A673 (cell line): ENCODE measurements around the gene TMEM131L. TPM values are rescaled to one million over a fixed set of nuclear protein-coding genes. Genes with fewer than 3 reads are reported as not detected.
"Not testable (repeated sequence)": the region's sequence is repeated elsewhere in the genome, so short reads cannot be mapped to it uniquely, and the experiment has no call there.

Experiments
- BruUV-seq: library from RNA; stranded (reverse); fragments of 400-500 nt; replicated peaks from 2 replicates; lab custom pipeline; 2021; lab: Mats Ljungman, UMichigan
- CTCF ChIA-PET: fragments of 300-600 bp; sonication (Branson Sonifier 250); formaldehyde crosslinking; loops from one replicate; lab custom pipeline; 2022; ENCODE audit warnings: antibody characterized with exemption; lab: Charles Lee
- POLR2A ChIA-PET: fragments of 300-600 bp; sonication (Branson Sonifier 250); formaldehyde crosslinking; loops from one replicate; lab custom pipeline; 2022; ENCODE audit warnings: antibody characterized with exemption; ENCODE audit not compliant: low non-redundant PET; lab: Charles Lee
- DNase-seq: peaks from one replicate; pipeline ENCODE4 v3.0.0-alpha.2; 2015; ENCODE audit warnings: low spot score
- H3K27ac ChIP-seq: fragments of 200-600 bp; sonication (generic); 2 replicates; pipeline ENCODE4 v1.5.1; 2016; ENCODE audit warnings: mixed run types, low read depth, mild to moderate bottlenecking, mixed read lengths, antibody characterized with exemption, low read length; ENCODE audit not compliant: poor library complexity, severe bottlenecking
- H3K27me3 ChIP-seq: fragments of 200-600 bp; sonication (generic); replicated peaks from 2 replicates; pipeline ENCODE4 v1.6.1; 2017; ENCODE audit warnings: mixed run types, low read depth, mild to moderate bottlenecking, mixed read lengths, antibody characterized with exemption, low read length; ENCODE audit not compliant: insufficient read depth, poor library complexity
- H3K36me3 ChIP-seq: fragments of 200-600 bp; sonication (generic); 2 replicates; pipeline ENCODE4 v1.6.1; 2016; ENCODE audit warnings: mixed run types, mild to moderate bottlenecking, mixed read lengths, antibody characterized with exemption, low read length; ENCODE audit not compliant: insufficient read depth, poor library complexity, severe bottlenecking
- H3K4me1 ChIP-seq: fragments of 200-600 bp; sonication (generic); 2 replicates; pipeline ENCODE4 v1.6.1; 2017; ENCODE audit warnings: mixed run types, mild to moderate bottlenecking, mixed read lengths, antibody characterized with exemption, low read length; ENCODE audit not compliant: insufficient read depth, poor library complexity, severe bottlenecking
- H3K4me3 ChIP-seq: fragments of 200-600 bp; sonication (generic); 2 replicates; pipeline ENCODE4 v1.5.1; 2016; ENCODE audit warnings: low read depth, mixed run types, mild to moderate bottlenecking, mixed read lengths, low read length; ENCODE audit not compliant: poor library complexity, severe bottlenecking
- H3K9me3 ChIP-seq: fragments of 200-600 bp; sonication (generic); 2 replicates; pipeline ENCODE4 v1.6.1; 2016; ENCODE audit warnings: mixed run types, low read depth, mild to moderate bottlenecking, mixed read lengths, antibody characterized with exemption, low read length; ENCODE audit not compliant: poor library complexity, severe bottlenecking
- CTCF ChIP-seq: fragments of 300-800, 200-600 bp; sonication (generic); conservative IDR thresholded peaks from 2 replicates; pipeline ENCODE4 v1.5.1; 2017; ENCODE audit warnings: low read depth, mild to moderate bottlenecking, antibody characterized with exemption, low read length, moderate library complexity, mixed read lengths
- EZH2 ChIP-seq: fragments of 200-600 bp; sonication (generic); IDR thresholded peaks from 2 replicates; pipeline ENCODE4 v1.6.1; 2017; ENCODE audit warnings: borderline replicate concordance, low read depth, mild to moderate bottlenecking, mixed read lengths, antibody characterized with exemption, low read length; ENCODE audit not compliant: poor library complexity, severe bottlenecking
- intact Hi-C: fragments of 100-400 bp; cut with micrococcal nuclease; formaldehyde crosslinking; loops from one replicate; pipeline ENCODE4 v1.10.0; 2022; ENCODE audit not compliant: unreplicated experiment
- total RNA-seq: library from RNA; stranded (reverse); gene quantifications from 2 replicates; pipeline ENCODE4 v1.2.3, GENCODE V29; 2021

Gene TMEM131L
- total RNA-seq, 1 experiment from 2014 or later, result 18.4 TPM

- H3K4me3 ChIP-seq, result peak overlapping the region; percentile 14
- H3K4me1 ChIP-seq, result peaks cover 8% of the 10 kb centered on the region
- H3K9me3 ChIP-seq, result no peaks in the 10 kb centered on the region
- no peak for TF ChIP-seq CTCF
- no peak for TF ChIP-seq EZH2
- H3K27me3 ChIP-seq, result no peaks in the 10 kb centered on the region
- peak; percentile 37 for DNase-seq
- CTCF ChIA-PET, result no interaction called here
- POLR2A ChIA-PET, result no interaction called here
- no TSS peak for BruUV-seq
- H3K27ac ChIP-seq, result no peak overlapping the region
- intact Hi-C loops, result no loop called here
- no peaks in the 10 kb centered on the region for H3K36me3 ChIP-seq
These were observed 18.0 kb upstream of the TMEM131L start for GRCh38 chr4:153448003-153448731.

- ChIA-PET CTCF (no interaction called here), POLR2A (no interaction called here)
- TF ChIP-seq EZH2 (no peak), CTCF (no peak)
These were observed 16.8 kb upstream of the TMEM131L start for GRCh38 chr4:153449338-153449737.

GRCh38 chr4:153450544-153450917 lies 15.6 kb upstream of the TMEM131L start:
- no peak overlapping the region for H3K27ac ChIP-seq
- H3K9me3 ChIP-seq, result no peaks in the 10 kb centered on the region
- no peak for DNase-seq
- peaks cover 8% of the 10 kb centered on the region for H3K4me1 ChIP-seq
- H3K36me3 ChIP-seq, result no peaks in the 10 kb centered on the region
- intact Hi-C loops, result no loop called here
- no peaks in the 10 kb centered on the region for H3K27me3 ChIP-seq
- ChIA-PET CTCF (no interaction called here), POLR2A (no interaction called here)
- H3K4me3 ChIP-seq, result no peak overlapping the region
- TF ChIP-seq EZH2, result no peak
- no peak for TF ChIP-seq CTCF
- no TSS peak for BruUV-seq

More at GRCh38 chr4:153449338-153449737, 16.8 kb upstream of the TMEM131L start:
- H3K27me3 ChIP-seq, result no peaks in the 10 kb centered on the region
- H3K27ac ChIP-seq, result no peak overlapping the region
- no peak for DNase-seq
- intact Hi-C loops, result no loop called here
- no peaks in the 10 kb centered on the region for H3K9me3 ChIP-seq
- no peaks in the 10 kb centered on the region for H3K36me3 ChIP-seq
- no peak overlapping the region for H3K4me3 ChIP-seq
- no TSS peak for BruUV-seq
- peaks cover 8% of the 10 kb centered on the region for H3K4me1 ChIP-seq

GRCh38 chr4:153451145-153451544 lies 15.0 kb upstream of the TMEM131L start:
- H3K4me1 ChIP-seq, H3K27ac ChIP-seq, H3K4me3 ChIP-seq, DNase-seq, CTCF ChIA-PET, BruUV-seq, POLR2A ChIA-PET, intact Hi-C loops, H3K9me3 ChIP-seq, H3K27me3 ChIP-seq, H3K36me3 ChIP-seq: not testable (repeated sequence)
